Natural killer cell treated with Interleukin-12 subunit alpha and Interleukin-12 subunit beta and Interleukin-15 and Interleukin-18, amount 100 ng/mL, for 72 hours (primary cell): ENCODE results near the gene TRIM39. TPM values are rescaled to one million over a fixed set of nuclear protein-coding genes. Genes with fewer than 3 reads are reported as not detected.

Experiments used
- ATAC-seq, 2 donors: fragments of 150-1000 bp; cut with Tn5 transposase in 1 of 2; sonication (Bioruptor Pico), chemical (Tn5 transposase) in 1 of 2; 2 replicates each; pipeline ENCODE4 v1.10.0; 2021
- DNase-seq: peaks from one replicate; pipeline ENCODE4 v3.0.0; 2022; ENCODE audit warnings: low spot score
- H3K27ac Mint-ChIP-seq, 2 donors: 1 replicate in 1 of 2; 2 replicates in 1 of 2; pipeline ENCODE4 v1.8.0; 2022; ENCODE audit warnings: mixed read lengths in 2 of 2, mild to moderate bottlenecking in 1 of 2, moderate library complexity in 1 of 2
- H3K27me3 Mint-ChIP-seq, 2 donors: 1 replicate in 1 of 2; 2 replicates in 1 of 2; pipeline ENCODE4 v1.8.0; 2022; ENCODE audit warnings: mixed read lengths in 2 of 2
- H3K36me3 Mint-ChIP-seq: one replicate; pipeline ENCODE4 v1.8.0; 2022; ENCODE audit warnings: mixed read lengths
- H3K4me1 Mint-ChIP-seq, 2 donors: 1 replicate in 1 of 2; 2 replicates in 1 of 2; pipeline ENCODE4 v1.8.0; 2022; ENCODE audit warnings: low read depth in 2 of 2, mixed read lengths in 2 of 2, mild to moderate bottlenecking in 1 of 2
- H3K4me3 Mint-ChIP-seq: one replicate; pipeline ENCODE4 v1.8.0; 2022; ENCODE audit warnings: mixed read lengths
- H3K9me3 Mint-ChIP-seq: 2 replicates; pipeline ENCODE4 v1.8.0; 2022; ENCODE audit warnings: mixed read lengths
- total RNA-seq, 2 donors: library from RNA; stranded (reverse); gene quantifications; one replicate each; pipeline ENCODE4 v1.2.3, GENCODE V29; 2022

The TRIM39 gene
- total RNA-seq, 2 donors from 2014 or later = 16.6 to 21.4 TPM

GRCh38 chr6:30319146-30319835 is 7.4 kb upstream of the TRIM39 start:
- Mint-ChIP-seq H3K9me3 (no peaks in the 10 kb centered on the region), H3K4me3 (peak overlapping the region; percentile 16), H3K27me3 (no peaks in the 10 kb centered on the region), H3K36me3 (peaks cover 5% of the 10 kb centered on the region), H3K27ac (peak overlapping the region in 1 of 2 donors; percentile 22), H3K4me1 (peaks cover 45 to 52% of the 10 kb centered on the region in 2 donors)
- DNase-seq (no peak), ATAC-seq (no peak)

GRCh38 chr6:30321692-30322388 is 4.9 kb upstream of the TRIM39 start:
- no peaks in the 10 kb centered on the region for H3K9me3 Mint-ChIP-seq
- peak overlapping the region; percentile 40 for H3K4me3 Mint-ChIP-seq
- ATAC-seq (no peak), DNase-seq (no peak)
- peak overlapping the region; percentile 44 to 73 for H3K27ac Mint-ChIP-seq
- peaks cover 5% of the 10 kb centered on the region for H3K36me3 Mint-ChIP-seq
- peaks cover 53 to 63% of the 10 kb centered on the region in 2 donors for H3K4me1 Mint-ChIP-seq
- H3K27me3 Mint-ChIP-seq = no peaks in the 10 kb centered on the region

GRCh38 chr6:30322527-30323501 is 3.9 kb upstream of the TRIM39 start:
- ATAC-seq = no peak
- H3K9me3 Mint-ChIP-seq = no peaks in the 10 kb centered on the region
- H3K4me3 Mint-ChIP-seq = peak overlapping the region; percentile 40
- no peaks in the 10 kb centered on the region for H3K27me3 Mint-ChIP-seq
- H3K36me3 Mint-ChIP-seq = peaks cover 5% of the 10 kb centered on the region
- H3K27ac Mint-ChIP-seq = peak overlapping the region; percentile 44 to 73
- H3K4me1 Mint-ChIP-seq = peaks cover 55 to 65% of the 10 kb centered on the region in 2 donors
- no peak for DNase-seq

- no peaks in the 10 kb centered on the region for H3K9me3 Mint-ChIP-seq
- no peak overlapping the region for H3K27ac Mint-ChIP-seq
- DNase-seq = no peak
- H3K27me3 Mint-ChIP-seq = no peaks in the 10 kb centered on the region
- peaks cover 51 to 60% of the 10 kb centered on the region in 2 donors for H3K4me1 Mint-ChIP-seq
- no peak for ATAC-seq
- peak overlapping the region; percentile 92 for H3K4me3 Mint-ChIP-seq
- peaks cover 8% of the 10 kb centered on the region for H3K36me3 Mint-ChIP-seq
Observed at GRCh38 chr6:30323806-30324205, 2.9 kb upstream of the TRIM39 start.

GRCh38 chr6:30325150-30325872 is 1.4 kb upstream of the TRIM39 start:
- Mint-ChIP-seq H3K4me1 (peaks cover 46 to 49% of the 10 kb centered on the region in 2 donors), H3K27me3 (no peaks in the 10 kb centered on the region), H3K4me3 (peak overlapping the region; percentile 92), H3K9me3 (no peaks in the 10 kb centered on the region), H3K36me3 (peaks cover 15% of the 10 kb centered on the region), H3K27ac (peak overlapping the region; percentile 92 to 97)
- DNase-seq (no peak), ATAC-seq (peak in 1 of 2 donors; percentile 85)

- Mint-ChIP-seq H3K36me3 (peaks cover 18% of the 10 kb centered on the region), H3K27ac (peak overlapping the region; percentile 92 to 97), H3K4me3 (peak overlapping the region; percentile 92), H3K9me3 (no peaks in the 10 kb centered on the region), H3K27me3 (no peaks in the 10 kb centered on the region), H3K4me1 (peaks cover 40 to 43% of the 10 kb centered on the region in 2 donors)
- ATAC-seq (peak; percentile 76 to 87), DNase-seq (peak; percentile 92)
Observed at GRCh38 chr6:30325873-30326525, 728 bp upstream of the TRIM39 start.

- no peaks in the 10 kb centered on the region for H3K27me3 Mint-ChIP-seq
- DNase-seq (no peak), ATAC-seq (no peak)
- H3K4me1 Mint-ChIP-seq = peaks cover 35 to 36% of the 10 kb centered on the region in 2 donors
- H3K4me3 Mint-ChIP-seq = peak overlapping the region; percentile 92
- H3K9me3 Mint-ChIP-seq = no peaks in the 10 kb centered on the region
- peaks cover 18% of the 10 kb centered on the region for H3K36me3 Mint-ChIP-seq
- H3K27ac Mint-ChIP-seq = peak overlapping the region; percentile 92 to 97
Observed at GRCh38 chr6:30327232-30327746, 562 bp downstream of the TRIM39 start.

- Mint-ChIP-seq H3K36me3 (peaks cover 18% of the 10 kb centered on the region), H3K4me3 (peak overlapping the region; percentile 92), H3K27ac (peak overlapping the region; percentile 92 to 97), H3K4me1 (peaks cover 30 to 31% of the 10 kb centered on the region in 2 donors), H3K27me3 (no peaks in the 10 kb centered on the region), H3K9me3 (no peaks in the 10 kb centered on the region)
- DNase-seq (no peak), ATAC-seq (no peak)
Observed at GRCh38 chr6:30328397-30328796, 1.7 kb downstream of the TRIM39 start.

GRCh38 chr6:30329331-30329730 is 2.6 kb downstream of the TRIM39 start:
- no peak for DNase-seq
- Mint-ChIP-seq H3K4me1 (peaks cover 29 to 30% of the 10 kb centered on the region in 2 donors), H3K27ac (no peak overlapping the region), H3K9me3 (no peaks in the 10 kb centered on the region), H3K27me3 (no peaks in the 10 kb centered on the region), H3K4me3 (no peak overlapping the region), H3K36me3 (peaks cover 18% of the 10 kb centered on the region)
- no peak for ATAC-seq

GRCh38 chr6:30331981-30332380 is 5.3 kb downstream of the TRIM39 start:
- H3K4me3 Mint-ChIP-seq = no peak overlapping the region
- no peak overlapping the region for H3K27ac Mint-ChIP-seq
- peaks cover 35% of the 10 kb centered on the region for H3K36me3 Mint-ChIP-seq
- DNase-seq (no peak), ATAC-seq (no peak)
- no peaks in the 10 kb centered on the region for H3K9me3 Mint-ChIP-seq
- peaks cover 13 to 17% of the 10 kb centered on the region in 2 donors for H3K4me1 Mint-ChIP-seq
- H3K27me3 Mint-ChIP-seq = no peaks in the 10 kb centered on the region

- Mint-ChIP-seq H3K4me1 (peaks cover 0 to 2% of the 10 kb centered on the region in 2 donors), H3K27me3 (no peaks in the 10 kb centered on the region), H3K4me3 (no peak overlapping the region), H3K36me3 (peaks cover 28% of the 10 kb centered on the region), H3K9me3 (no peaks in the 10 kb centered on the region), H3K27ac (no peak overlapping the region)
- no peak for ATAC-seq
- DNase-seq = no peak
Observed at GRCh38 chr6:30334075-30334783, 7.5 kb downstream of the TRIM39 start.

- Mint-ChIP-seq H3K4me1 (peaks cover 9 to 10% of the 10 kb centered on the region in 2 donors), H3K36me3 (peaks cover 12% of the 10 kb centered on the region)
- no peak for ATAC-seq
Observed at GRCh38 chr6:30340589-30341054, 13.9 kb downstream of the TRIM39 start.

More at GRCh38 chr6:30340589-30341054, 13.9 kb downstream of the TRIM39 start:
- Mint-ChIP-seq H3K9me3 (no peaks in the 10 kb centered on the region), H3K27ac (no peak overlapping the region), H3K4me3 (no peak overlapping the region), H3K27me3 (no peaks in the 10 kb centered on the region)
- no peak for DNase-seq
